ENCODE data around the gene DCHS2.

The DCHS2 gene

DNA sequence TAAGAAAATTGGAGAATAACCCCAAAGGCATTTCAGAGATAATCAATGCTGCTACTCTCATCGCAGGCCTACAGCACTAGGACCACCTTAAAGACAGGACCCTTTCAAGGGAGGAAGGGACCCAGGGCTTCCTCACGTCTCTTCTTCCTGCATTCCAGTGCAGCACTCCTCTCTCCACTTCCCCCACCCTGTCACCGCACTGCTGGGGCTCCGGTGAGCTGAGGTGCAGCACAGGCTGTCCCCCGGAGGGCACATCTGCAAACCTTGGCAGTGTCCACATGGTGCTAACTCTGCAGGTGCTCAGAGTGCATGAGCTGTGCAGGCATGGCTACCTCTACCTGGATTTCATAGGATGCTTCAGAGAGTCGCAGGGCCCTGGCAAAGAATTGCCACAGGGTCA lies 305.6 kb downstream of the DCHS2 start:
- no peaks in the 10 kb centered on the region for H3K36me3 ChIP-seq (ENCODE audit: low read depth)
- ATAC-seq (ENCODE audit: low read depth) (no peak), DNase-seq (ENCODE audit: low spot score) (no peak)
- no peaks in the 10 kb centered on the region for H3K9me3 ChIP-seq (ENCODE audit: severe bottlenecking)
- H3K27me3 ChIP-seq (ENCODE audit: insufficient read depth, poor library complexity, severe bottlenecking), result no peaks in the 10 kb centered on the region
- H3K4me1 ChIP-seq (ENCODE audit: insufficient read depth, poor library complexity, severe bottlenecking), result no peaks in the 10 kb centered on the region
- H3K4me3 ChIP-seq (ENCODE audit: severe bottlenecking), result no peak overlapping the region
- H3K27ac ChIP-seq (ENCODE audit: poor library complexity, severe bottlenecking), result no peak overlapping the region
- TF ChIP-seq, protein P1, sequence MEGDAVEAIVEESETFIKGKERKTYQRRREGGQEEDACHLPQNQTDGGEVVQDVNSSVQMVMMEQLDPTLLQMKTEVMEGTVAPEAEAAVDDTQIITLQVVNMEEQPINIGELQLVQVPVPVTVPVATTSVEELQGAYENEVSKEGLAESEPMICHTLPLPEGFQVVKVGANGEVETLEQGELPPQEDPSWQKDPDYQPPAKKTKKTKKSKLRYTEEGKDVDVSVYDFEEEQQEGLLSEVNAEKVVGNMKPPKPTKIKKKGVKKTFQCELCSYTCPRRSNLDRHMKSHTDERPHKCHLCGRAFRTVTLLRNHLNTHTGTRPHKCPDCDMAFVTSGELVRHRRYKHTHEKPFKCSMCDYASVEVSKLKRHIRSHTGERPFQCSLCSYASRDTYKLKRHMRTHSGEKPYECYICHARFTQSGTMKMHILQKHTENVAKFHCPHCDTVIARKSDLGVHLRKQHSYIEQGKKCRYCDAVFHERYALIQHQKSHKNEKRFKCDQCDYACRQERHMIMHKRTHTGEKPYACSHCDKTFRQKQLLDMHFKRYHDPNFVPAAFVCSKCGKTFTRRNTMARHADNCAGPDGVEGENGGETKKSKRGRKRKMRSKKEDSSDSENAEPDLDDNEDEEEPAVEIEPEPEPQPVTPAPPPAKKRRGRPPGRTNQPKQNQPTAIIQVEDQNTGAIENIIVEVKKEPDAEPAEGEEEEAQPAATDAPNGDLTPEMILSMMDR (IDR thresholded peaks at IDR 0.05; ENCODE audit: poor library complexity, severe bottlenecking), result no peak

DNA sequence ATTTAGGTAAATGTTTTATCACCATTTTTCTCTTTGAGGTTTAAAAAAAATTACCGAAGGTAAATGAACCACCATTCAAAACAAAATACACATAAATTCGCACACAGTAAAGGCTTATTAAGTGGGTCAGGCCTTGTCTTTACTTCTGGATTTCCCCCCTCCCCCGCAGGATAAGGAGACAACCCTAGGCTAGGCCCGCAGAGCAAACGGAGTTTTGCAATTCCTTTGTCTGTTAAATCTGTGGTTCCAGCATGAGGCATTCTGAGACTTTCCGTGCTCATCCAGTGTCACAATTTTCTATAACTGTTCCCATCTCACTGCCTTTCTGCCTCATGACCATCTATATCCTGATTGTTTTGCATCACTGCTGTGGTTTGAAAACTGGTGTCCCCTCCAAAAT lies 307.4 kb downstream of the DCHS2 start:
- no peak overlapping the region for H3K4me3 ChIP-seq (ENCODE audit: severe bottlenecking)
- no peak for DNase-seq (ENCODE audit: low spot score)
- H3K27me3 ChIP-seq (ENCODE audit: insufficient read depth, poor library complexity, severe bottlenecking), result no peaks in the 10 kb centered on the region
- no peak for ATAC-seq (ENCODE audit: low read depth)
- no peaks in the 10 kb centered on the region for H3K4me1 ChIP-seq (ENCODE audit: insufficient read depth, poor library complexity, severe bottlenecking)
- no peaks in the 10 kb centered on the region for H3K36me3 ChIP-seq (ENCODE audit: low read depth)
- no peaks in the 10 kb centered on the region for H3K9me3 ChIP-seq (ENCODE audit: severe bottlenecking)
- TF ChIP-seq, protein P1 (IDR thresholded peaks at IDR 0.05; ENCODE audit: poor library complexity, severe bottlenecking), result no peak
- no peak overlapping the region for H3K27ac ChIP-seq (ENCODE audit: poor library complexity, severe bottlenecking)

DNA sequence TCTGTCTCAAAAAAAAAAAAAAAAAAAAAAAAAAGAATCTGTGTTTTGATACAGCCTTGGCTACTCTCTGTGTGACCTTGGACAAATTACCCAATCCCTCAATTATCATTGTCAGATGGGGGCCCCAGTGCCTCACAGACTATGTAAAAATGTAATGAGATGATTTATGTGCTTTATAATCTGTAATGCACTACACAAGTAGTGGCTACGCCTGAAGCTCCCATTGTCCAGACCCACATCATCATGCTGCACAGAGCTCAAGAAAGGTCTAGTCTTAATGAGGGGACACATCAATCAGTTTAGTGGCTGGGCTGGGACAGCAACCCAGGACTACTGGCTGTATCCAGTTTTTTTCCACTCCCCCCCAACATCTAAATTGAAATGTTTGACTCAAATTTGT lies 308.3 kb downstream of the DCHS2 start:
- Histone ChIP-seq H3K27me3 (ENCODE audit: insufficient read depth, poor library complexity, severe bottlenecking) (no peaks in the 10 kb centered on the region), H3K9me3 (ENCODE audit: severe bottlenecking) (no peaks in the 10 kb centered on the region), H3K4me3 (ENCODE audit: severe bottlenecking) (no peak overlapping the region), H3K27ac (ENCODE audit: poor library complexity, severe bottlenecking) (no peak overlapping the region), H3K36me3 (ENCODE audit: low read depth) (no peaks in the 10 kb centered on the region), H3K4me1 (ENCODE audit: insufficient read depth, poor library complexity, severe bottlenecking) (no peaks in the 10 kb centered on the region)
- TF ChIP-seq, protein P1 (IDR thresholded peaks at IDR 0.05; ENCODE audit: poor library complexity, severe bottlenecking), result no peak
- ATAC-seq (ENCODE audit: low read depth), result no peak
- no peak for DNase-seq (ENCODE audit: low spot score)

All from RWPE2 (cell line).